HepG2 (cell line): Measurements from ENCODE around the gene KMT2E. TPM values are rescaled to one million over a fixed set of nuclear protein-coding genes. Genes with fewer than 3 reads are reported as not detected.

Source experiments
- KIAA2018 ChIP-seq: sonication (generic); formaldehyde crosslinking; IDR thresholded peaks from 2 replicates; pipeline ENCODE4 v1.5.0; 2020; ENCODE audit warnings: mild to moderate bottlenecking, missing genetic modification reagents, borderline replicate concordance
- PHF21A ChIP-seq: sonication (generic); formaldehyde crosslinking; IDR thresholded peaks from 2 replicates; pipeline ENCODE4 v1.5.0; 2020; ENCODE audit warnings: mild to moderate bottlenecking, missing genetic modification reagents
- PRDM15 ChIP-seq: sonication (generic); formaldehyde crosslinking; IDR thresholded peaks from 2 replicates; pipeline ENCODE4 v1.4.0; 2020; ENCODE audit warnings: missing genetic modification reagents
- RXRA ChIP-seq: sonication (generic); formaldehyde crosslinking; IDR thresholded peaks from 2 replicates; pipeline ENCODE4 v1.5.1; 2020; ENCODE audit warnings: missing genetic modification reagents
- TEAD2 ChIP-seq: sonication (generic); formaldehyde crosslinking; IDR thresholded peaks from 2 replicates; pipeline ENCODE4 v1.9.0; 2021; ENCODE audit warnings: missing genetic modification reagents
- THRA ChIP-seq: sonication (generic); formaldehyde crosslinking; IDR thresholded peaks from 2 replicates; pipeline ENCODE4 v1.4.0; 2020; ENCODE audit warnings: missing genetic modification reagents, borderline replicate concordance
- ZBTB33 ChIP-seq: sonication (generic); formaldehyde crosslinking; IDR thresholded peaks from 2 replicates; pipeline ENCODE4 v1.4.0; 2020; ENCODE audit warnings: missing genetic modification reagents
- ZNF296 ChIP-seq: sonication (generic); formaldehyde crosslinking; conservative IDR thresholded peaks from 2 replicates; pipeline ENCODE4 v1.5.0; 2020; ENCODE audit warnings: mild to moderate bottlenecking, missing genetic modification reagents
- ZNF501 ChIP-seq: sonication (generic); formaldehyde crosslinking; IDR thresholded peaks from 2 replicates; pipeline ENCODE4 v1.5.1; 2020; ENCODE audit warnings: mild to moderate bottlenecking, moderate library complexity, missing genetic modification reagents
- ZNF720 ChIP-seq: sonication (generic); formaldehyde crosslinking; IDR thresholded peaks from 2 replicates; pipeline ENCODE4 v1.4.0; 2020; ENCODE audit warnings: missing genetic modification reagents
- ZNF737 ChIP-seq: sonication (generic); formaldehyde crosslinking; IDR thresholded peaks from 2 replicates; pipeline ENCODE4 v1.5.0; 2020; ENCODE audit warnings: missing genetic modification reagents, mild to moderate bottlenecking, borderline replicate concordance
- ZSCAN20 ChIP-seq: sonication (generic); formaldehyde crosslinking; IDR thresholded peaks from 2 replicates; pipeline ENCODE4 v1.4.0; 2020; ENCODE audit warnings: missing genetic modification reagents, mild to moderate bottlenecking, borderline replicate concordance
- polyA plus RNA-seq, 8 experiments: library from polyadenylated mRNA; depleted of rRNA in 3 of 8; stranded (reverse) in 7 of 8; unstranded in 1 of 8; fragments of >200 nt; fragmentation: Illumina TruSeq in 4 of 8; extraction: Trizol in 4 of 8; gene quantifications; 2 replicates each; pipeline versions ENCODE4 v1.2.1 to v1.2.3, GENCODE V29; 2011 to 2016; ENCODE audit warnings: low read depth in 4 of 8, missing spikeins in 1 of 8, mixed read lengths in 1 of 8; ENCODE audit not compliant: insufficient read depth in 1 of 8
- total RNA-seq, 5 experiments: library from RNA; depleted of rRNA; stranded (reverse); fragments of >200 nt; fragmentation: Illumina TruSeq; extraction: Trizol; gene quantifications; 2 replicates each; pipeline ENCODE4 v1.2.3, GENCODE V29; 2016; ENCODE audit warnings: low read depth in 1 of 5

Gene KMT2E
- total and polyA plus RNA-seq, 2 of the 13 experiments (the other 11 are each of a cell fraction or from before 2014, with no cell fraction given): 6.3 to 24.4 TPM

GRCh38 chr7:104983578-104984539 is 30.1 kb upstream of the KMT2E start (continued):
- TF ChIP-seq PHF21A (peak; percentile 63; the same call in 1 of the 2 replicates), ZNF737 (no peak), PRDM15 (CRISPR knock-in tag) (no peak), THRA (CRISPR knock-in tag) (peak; percentile 15; the same call in 1 of the 2 replicates), ZBTB33 (CRISPR knock-in tag) (no peak), ZSCAN20 (CRISPR knock-in tag) (no peak; the same call in 1 of the 2 replicates), ZNF720 (CRISPR knock-in tag) (no peak), ZNF501 (CRISPR knock-in tag) (peak; percentile 96), TEAD2 (CRISPR knock-in tag) (no peak), KIAA2018 (CRISPR knock-in tag) (no peak), RXRA (CRISPR knock-in tag) (peak; percentile 69; the same call in 1 of the 2 replicates), ZNF296 (0 out of 2 replicates have a peak, but pooled peaks have one; percentile 58)
